ENCODE results near the gene PXDC1. TPM values are rescaled to one million over a fixed set of nuclear protein-coding genes. Genes with fewer than 3 reads are reported as not detected.

PXDC1 gene
- total and polyA plus RNA-seq, 8 donors: 1.2 to 90.1 (median 35.3) TPM

- Histone ChIP-seq H3K36me3 (no peaks in the 10 kb centered on the region), H3K4me1 (peaks cover 11 to 30% (median 16%) of the 10 kb centered on the region in 4 donors), H3K9me3 (peaks cover 0 to 6% (median 3%) of the 10 kb centered on the region in 4 donors), H3K27ac (no peak overlapping the region), H3K27me3 (no peaks in the 10 kb centered on the region), H3K4me3 (no peak overlapping the region)
- intact Hi-C loops (cut with DNase I; ENCODE audit: low total_unique reads): no loop called here
- no peak for TF ChIP-seq POLR2A (IDR thresholded peaks at IDR 0.05)
- TF ChIP-seq EP300 (IDR thresholded peaks at IDR 0.05): no peak
- TF ChIP-seq, protein P1, sequence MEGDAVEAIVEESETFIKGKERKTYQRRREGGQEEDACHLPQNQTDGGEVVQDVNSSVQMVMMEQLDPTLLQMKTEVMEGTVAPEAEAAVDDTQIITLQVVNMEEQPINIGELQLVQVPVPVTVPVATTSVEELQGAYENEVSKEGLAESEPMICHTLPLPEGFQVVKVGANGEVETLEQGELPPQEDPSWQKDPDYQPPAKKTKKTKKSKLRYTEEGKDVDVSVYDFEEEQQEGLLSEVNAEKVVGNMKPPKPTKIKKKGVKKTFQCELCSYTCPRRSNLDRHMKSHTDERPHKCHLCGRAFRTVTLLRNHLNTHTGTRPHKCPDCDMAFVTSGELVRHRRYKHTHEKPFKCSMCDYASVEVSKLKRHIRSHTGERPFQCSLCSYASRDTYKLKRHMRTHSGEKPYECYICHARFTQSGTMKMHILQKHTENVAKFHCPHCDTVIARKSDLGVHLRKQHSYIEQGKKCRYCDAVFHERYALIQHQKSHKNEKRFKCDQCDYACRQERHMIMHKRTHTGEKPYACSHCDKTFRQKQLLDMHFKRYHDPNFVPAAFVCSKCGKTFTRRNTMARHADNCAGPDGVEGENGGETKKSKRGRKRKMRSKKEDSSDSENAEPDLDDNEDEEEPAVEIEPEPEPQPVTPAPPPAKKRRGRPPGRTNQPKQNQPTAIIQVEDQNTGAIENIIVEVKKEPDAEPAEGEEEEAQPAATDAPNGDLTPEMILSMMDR (IDR thresholded peaks at IDR 0.05): no peak
- no peak for TF ChIP-seq POLR2AphosphoS5 (IDR thresholded peaks at IDR 0.05)
- no peak for DNase-seq
- 81 to 91% (median 89%) methylated on average over 7 of the region's 7 CpGs for WGBS, 5 donors
These were observed 41.1 kb downstream of the PXDC1 start for GRCh38 chr6:3710403-3710802.

GRCh38 chr6:3708540-3708939, 43.0 kb downstream of the PXDC1 start:
- Histone ChIP-seq H3K36me3 (no peaks in the 10 kb centered on the region), H3K27ac (no peak overlapping the region), H3K27me3 (no peaks in the 10 kb centered on the region), H3K4me3 (no peak overlapping the region), H3K4me1 (peaks cover 11 to 23% (median 14%) of the 10 kb centered on the region in 4 donors), H3K9me3 (no peaks in the 10 kb centered on the region)
- DNase-seq: no peak
- TF ChIP-seq POLR2A (IDR thresholded peaks at IDR 0.05) (no peak), POLR2AphosphoS5 (IDR thresholded peaks at IDR 0.05) (no peak), EP300 (IDR thresholded peaks at IDR 0.05) (no peak)
- TF ChIP-seq, protein P1 (IDR thresholded peaks at IDR 0.05): no peak
- 77 to 100% (median 92%) methylated on average over 4 of the region's 4 CpGs for WGBS, 5 donors
- intact Hi-C loops (cut with DNase I; ENCODE audit: low total_unique reads): no loop called here

GRCh38 chr6:3707751-3708412, 43.6 kb downstream of the PXDC1 start:
- intact Hi-C loops (cut with DNase I; ENCODE audit: low total_unique reads): no loop called here
- Histone ChIP-seq H3K27me3 (no peaks in the 10 kb centered on the region), H3K4me3 (no peak overlapping the region), H3K9me3 (no peaks in the 10 kb centered on the region), H3K27ac (no peak overlapping the region), H3K4me1 (peaks cover 4 to 16% (median 10%) of the 10 kb centered on the region in 4 donors), H3K36me3 (no peaks in the 10 kb centered on the region)
- no peak for DNase-seq
- 84 to 92% (median 88%) methylated on average over 10 of the region's 10 CpGs for WGBS, 5 donors
- TF ChIP-seq, protein P1 (IDR thresholded peaks at IDR 0.05): no peak

GRCh38 chr6:3707024-3707423, 44.5 kb downstream of the PXDC1 start:
- Histone ChIP-seq H3K9me3 (no peaks in the 10 kb centered on the region), H3K4me3 (no peak overlapping the region), H3K27ac (no peak overlapping the region), H3K36me3 (no peaks in the 10 kb centered on the region), H3K4me1 (peaks cover 0 to 9% (median 3%) of the 10 kb centered on the region in 4 donors), H3K27me3 (no peaks in the 10 kb centered on the region)
- intact Hi-C loops (cut with DNase I; ENCODE audit: low total_unique reads): no loop called here
- no peak for DNase-seq
- 58 to 93% (median 81%) methylated on average over 2 of the region's 2 CpGs for WGBS, 5 donors
- TF ChIP-seq POLR2AphosphoS5 (IDR thresholded peaks at IDR 0.05): no peak
- no peak for TF ChIP-seq EP300 (IDR thresholded peaks at IDR 0.05)
- no peak for TF ChIP-seq POLR2A (IDR thresholded peaks at IDR 0.05)
- TF ChIP-seq, protein P1 (IDR thresholded peaks at IDR 0.05): no peak

Data from stomach (tissue), 9 donors.